AG09309 (cell line): Measurements from ENCODE around the gene DLG2.

Experiments
- DNase-seq: peaks from one replicate; pipeline ENCODE4 v3.0.0-alpha.2; 2010; ENCODE audit warnings: low read depth
- H3K4me3 ChIP-seq: 2 replicates; pipeline ENCODE4 v1.5.1; 2011; ENCODE audit warnings: mild to moderate bottlenecking, low read depth, low read length, moderate library complexity; ENCODE audit not compliant: control insufficient read depth
- CTCF ChIP-seq: IDR thresholded peaks from 2 replicates; pipeline ENCODE4 v1.5.1; 2011; ENCODE audit warnings: mild to moderate bottlenecking, low read depth, low read length, inconsistent platforms; ENCODE audit not compliant: insufficient read depth, control insufficient read depth; ENCODE audit errors: missing control alignments

The DLG2 gene

GRCh38 chr11:84408946-84409411, 1218.2 kb downstream of the DLG2 start:
- H3K4me3 ChIP-seq: no peak overlapping the region
- TF ChIP-seq CTCF: no peak
- peak; percentile 32 for DNase-seq

GRCh38 chr11:84407091-84407490, 1220.1 kb downstream of the DLG2 start:
- DNase-seq: no peak
- no peak for TF ChIP-seq CTCF

GRCh38 chr11:84398017-84398626, 1229.0 kb downstream of the DLG2 start:
- peak; percentile 17 for DNase-seq

More at GRCh38 chr11:84407091-84407490, 1220.1 kb downstream of the DLG2 start:
- no peak overlapping the region for H3K4me3 ChIP-seq

GRCh38 chr11:84396521-84396920, 1230.6 kb downstream of the DLG2 start:
- no peak for DNase-seq
- H3K4me3 ChIP-seq: no peak overlapping the region

More at GRCh38 chr11:84398017-84398626, 1229.0 kb downstream of the DLG2 start:
- TF ChIP-seq CTCF: peak; percentile 64
- no peak overlapping the region for H3K4me3 ChIP-seq

GRCh38 chr11:84390441-84391078, 1236.6 kb downstream of the DLG2 start:
- peak; percentile 12 for TF ChIP-seq CTCF
- H3K4me3 ChIP-seq: no peak overlapping the region
- no peak for DNase-seq

More at GRCh38 chr11:84396521-84396920, 1230.6 kb downstream of the DLG2 start:
- no peak for TF ChIP-seq CTCF

GRCh38 chr11:84389696-84390095, 1237.4 kb downstream of the DLG2 start:
- H3K4me3 ChIP-seq: no peak overlapping the region
- TF ChIP-seq CTCF: no peak

More at GRCh38 chr11:84389696-84390095, 1237.4 kb downstream of the DLG2 start:
- DNase-seq: no peak
